Measurements from ENCODE around the gene TRAPPC12.

DNA sequence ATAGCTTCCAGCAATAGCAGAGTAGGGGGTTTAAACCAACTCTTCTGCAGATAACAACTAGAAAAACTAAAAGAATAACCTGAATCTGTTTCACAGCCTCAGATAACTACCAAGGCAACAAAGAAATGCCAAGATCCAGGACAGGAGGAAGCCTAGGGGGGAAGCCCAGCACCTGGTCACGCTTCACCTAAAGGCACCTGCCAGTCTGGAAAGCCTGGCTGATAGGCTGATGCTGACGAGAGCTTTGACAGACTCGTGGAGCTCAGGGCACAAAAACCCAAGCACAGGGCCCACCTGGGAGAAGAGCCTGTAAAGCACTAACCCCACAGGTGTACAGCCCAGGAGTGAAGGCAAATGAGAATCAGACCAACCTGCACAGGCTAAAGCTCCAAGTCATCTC, 24.5 kb upstream of the TRAPPC12 start:
- TF ChIP-seq, protein P1, sequence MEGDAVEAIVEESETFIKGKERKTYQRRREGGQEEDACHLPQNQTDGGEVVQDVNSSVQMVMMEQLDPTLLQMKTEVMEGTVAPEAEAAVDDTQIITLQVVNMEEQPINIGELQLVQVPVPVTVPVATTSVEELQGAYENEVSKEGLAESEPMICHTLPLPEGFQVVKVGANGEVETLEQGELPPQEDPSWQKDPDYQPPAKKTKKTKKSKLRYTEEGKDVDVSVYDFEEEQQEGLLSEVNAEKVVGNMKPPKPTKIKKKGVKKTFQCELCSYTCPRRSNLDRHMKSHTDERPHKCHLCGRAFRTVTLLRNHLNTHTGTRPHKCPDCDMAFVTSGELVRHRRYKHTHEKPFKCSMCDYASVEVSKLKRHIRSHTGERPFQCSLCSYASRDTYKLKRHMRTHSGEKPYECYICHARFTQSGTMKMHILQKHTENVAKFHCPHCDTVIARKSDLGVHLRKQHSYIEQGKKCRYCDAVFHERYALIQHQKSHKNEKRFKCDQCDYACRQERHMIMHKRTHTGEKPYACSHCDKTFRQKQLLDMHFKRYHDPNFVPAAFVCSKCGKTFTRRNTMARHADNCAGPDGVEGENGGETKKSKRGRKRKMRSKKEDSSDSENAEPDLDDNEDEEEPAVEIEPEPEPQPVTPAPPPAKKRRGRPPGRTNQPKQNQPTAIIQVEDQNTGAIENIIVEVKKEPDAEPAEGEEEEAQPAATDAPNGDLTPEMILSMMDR (conservative IDR thresholded peaks at IDR 0.05; ENCODE audit: low read depth, low read length): no peak
- TF ChIP-seq EZH2 (IDR thresholded peaks at IDR 0.05; ENCODE audit: low read length, unreplicated experiment) (no peak), EZH2phosphoT487 (IDR thresholded peaks at IDR 0.05; ENCODE audit: borderline replicate concordance, low read length) (no peak)

Data from PC-3 (cell line).